Endodermal cell (in vitro differentiated cells): Measurements from ENCODE around the gene LMTK2. TPM values are rescaled to one million over a fixed set of nuclear protein-coding genes. Genes with fewer than 3 reads are reported as not detected.

ENCODE experiments used
- DNase-seq: peaks from one replicate; pipeline ENCODE4 v3.0.0-alpha.2; 2017
- H3K27ac ChIP-seq: 2 replicates; pipeline ENCODE4 v1.5.1; 2013; ENCODE audit warnings: mild to moderate bottlenecking, low read depth, low read length, moderate library complexity
- H3K27me3 ChIP-seq: 2 replicates; pipeline ENCODE4 v1.6.1; 2013; ENCODE audit warnings: mild to moderate bottlenecking, low read length, moderate library complexity; ENCODE audit not compliant: insufficient read depth, control insufficient read depth, poor library complexity, severe bottlenecking
- H3K36me3 ChIP-seq: 2 replicates; pipeline ENCODE4 v1.7.0; 2013; ENCODE audit warnings: mild to moderate bottlenecking, low read length, moderate library complexity; ENCODE audit not compliant: control insufficient read depth, insufficient read depth
- H3K4me1 ChIP-seq: one replicate; pipeline ENCODE4 v1.7.0; 2013; ENCODE audit warnings: low read length; ENCODE audit not compliant: control insufficient read depth, insufficient read depth
- H3K4me3 ChIP-seq: 2 replicates; pipeline ENCODE4 v1.5.1; 2013; ENCODE audit warnings: mild to moderate bottlenecking, low read length, moderate library complexity
- H3K9ac ChIP-seq: 2 replicates; pipeline ENCODE4 v1.6.1; 2013; ENCODE audit warnings: mild to moderate bottlenecking, low read length, moderate library complexity; ENCODE audit not compliant: poor library complexity, severe bottlenecking; ENCODE audit errors: extremely low read depth
- H3K9me3 ChIP-seq: 2 replicates; pipeline ENCODE4 v1.6.1; 2013; ENCODE audit warnings: mild to moderate bottlenecking, low read length, moderate library complexity; ENCODE audit not compliant: control insufficient read depth
- H3K27ac Mint-ChIP-seq: 2 replicates; pipeline ENCODE4 v1.8.0; 2020; ENCODE audit warnings: mixed read lengths
- H3K27me3 Mint-ChIP-seq: 2 replicates; pipeline ENCODE4 v1.8.0; 2021; ENCODE audit warnings: mild to moderate bottlenecking, mixed read lengths; ENCODE audit not compliant: insufficient read depth
- H3K36me3 Mint-ChIP-seq: 2 replicates; pipeline ENCODE4 v1.8.0; 2020; ENCODE audit warnings: low read depth, mixed read lengths
- H3K4me1 Mint-ChIP-seq: 2 replicates; pipeline ENCODE4 v1.8.0; 2020; ENCODE audit warnings: mixed read lengths
- H3K4me3 Mint-ChIP-seq: 2 replicates; pipeline ENCODE4 v1.8.0; 2020; ENCODE audit warnings: mild to moderate bottlenecking, moderate library complexity, mixed read lengths
- H3K9me3 Mint-ChIP-seq: 2 replicates; pipeline ENCODE4 v1.8.0; 2020; ENCODE audit warnings: mild to moderate bottlenecking, mixed read lengths
- WGBS, 2 experiments: methylation state at CpG; one replicate each; pipeline versions ENCODE4 v1.1.5 to v1.1.7; 2013; ENCODE audit warnings: missing lambda C conversion rate in 2 of 2, mixed read lengths in 1 of 2; ENCODE audit not compliant: insufficient coverage in 1 of 2, insufficient read length in 1 of 2; 5-methylcytosine and 5-hydroxymethylcytosine counted together
- total RNA-seq, 2 donors: library from RNA; stranded (reverse); fragmentation: NEBNext Ultra II Directional in 1 of 2; extraction: Animal tissue kit (Norgen Biotek cat#: 25700) in 1 of 2; gene quantifications; 2 replicates in 1 of 2; 3 replicates in 1 of 2; pipeline ENCODE4 v1.2.1, GENCODE V29; 2021
- TF ChIP-seq, protein P1 (sequence below): fragments of 200-600 bp; sonication (generic); conservative IDR thresholded peaks from 2 replicates; pipeline ENCODE4 v1.5.0; 2021; ENCODE audit warnings: antibody characterized with exemption, mild to moderate bottlenecking

The LMTK2 gene
- total RNA-seq, 2 donors from 2014 or later, result 23.5 to 25.6 TPM

DNA sequence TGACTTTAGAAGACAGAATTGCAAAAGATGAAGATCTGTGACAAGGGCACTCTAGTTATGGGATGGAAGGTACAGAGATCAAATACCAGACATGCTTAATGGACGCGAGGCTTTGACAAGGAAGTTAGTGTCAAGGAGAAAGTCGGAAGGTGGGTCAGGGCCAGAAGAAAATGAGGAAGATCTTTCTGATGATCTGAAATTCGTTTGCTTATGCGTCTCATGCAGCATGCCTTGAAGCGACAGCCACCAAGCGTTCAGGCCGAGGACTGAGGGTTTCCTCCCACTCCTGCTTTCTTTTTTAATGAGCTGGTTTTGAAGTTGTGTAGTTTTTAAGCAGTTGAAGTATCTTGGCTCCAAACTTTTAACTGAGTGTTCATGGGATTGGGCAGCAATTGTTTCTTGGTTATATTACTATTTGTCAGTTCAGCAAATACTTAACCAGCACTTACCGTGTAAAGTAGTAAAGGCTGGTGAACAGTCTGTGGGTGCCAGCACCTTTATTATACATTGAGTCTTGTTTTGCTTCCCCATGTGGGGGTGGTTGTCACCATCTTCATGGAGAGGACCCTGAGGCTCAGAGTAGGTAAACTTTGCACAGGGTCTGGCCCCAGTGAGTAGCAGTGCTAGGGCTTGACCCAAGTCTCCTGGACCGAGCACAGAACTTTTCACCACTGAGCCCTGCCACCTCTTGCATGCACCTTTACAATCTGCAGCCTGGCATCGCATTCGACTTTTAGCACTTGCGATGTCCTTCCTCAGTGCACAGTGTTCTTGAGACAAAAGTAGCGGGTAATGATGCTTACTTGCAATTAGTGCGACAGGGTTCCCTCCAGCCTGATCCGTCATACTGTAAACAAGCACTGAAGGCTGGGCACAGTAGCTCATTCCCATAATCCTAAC is 90.3 kb downstream of the LMTK2 start:
- Mint-ChIP-seq H3K36me3 (peaks cover 44% of the 10 kb centered on the region), H3K4me1 (no peaks in the 10 kb centered on the region)
- 95 to 96% methylated on average over 16 of the region's 16 CpGs for WGBS, 2 experiments

DNA sequence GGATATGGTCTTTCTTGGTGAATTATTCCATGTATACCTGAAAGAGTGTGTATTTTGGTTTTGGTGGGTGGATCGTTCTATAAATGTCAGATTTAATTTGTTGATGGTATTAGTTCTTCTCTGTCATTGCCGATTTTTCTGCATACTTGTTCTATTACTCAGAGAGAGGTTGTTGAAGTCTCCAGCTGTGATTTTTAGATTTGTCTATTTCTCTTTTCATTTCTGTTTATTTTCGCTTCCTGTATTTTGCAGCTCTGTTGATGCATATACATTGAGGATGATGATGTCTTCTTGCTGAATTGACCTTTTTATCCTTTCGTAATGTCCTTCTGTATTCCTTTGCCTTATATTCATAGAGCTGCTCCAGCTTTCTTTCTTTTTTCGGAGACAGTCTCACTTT is 92.5 kb downstream of the LMTK2 start:
- peaks cover 23% of the 10 kb centered on the region for H3K36me3 Mint-ChIP-seq
- Histone ChIP-seq H3K27ac (no peak overlapping the region), H3K4me3 (no peak overlapping the region), H3K9me3 (no peaks in the 10 kb centered on the region), H3K9ac (no peak overlapping the region), H3K36me3 (peaks cover 16% of the 10 kb centered on the region), H3K27me3 (no peaks in the 10 kb centered on the region), H3K4me1 (no peaks in the 10 kb centered on the region)
- no peak overlapping the region for H3K4me3 Mint-ChIP-seq
- H3K4me1 Mint-ChIP-seq, result no peaks in the 10 kb centered on the region
- WGBS, 2 experiments, result 91 to 92% methylated on average over 2 to 5 of the region's 5 CpGs
- TF ChIP-seq, protein P1, sequence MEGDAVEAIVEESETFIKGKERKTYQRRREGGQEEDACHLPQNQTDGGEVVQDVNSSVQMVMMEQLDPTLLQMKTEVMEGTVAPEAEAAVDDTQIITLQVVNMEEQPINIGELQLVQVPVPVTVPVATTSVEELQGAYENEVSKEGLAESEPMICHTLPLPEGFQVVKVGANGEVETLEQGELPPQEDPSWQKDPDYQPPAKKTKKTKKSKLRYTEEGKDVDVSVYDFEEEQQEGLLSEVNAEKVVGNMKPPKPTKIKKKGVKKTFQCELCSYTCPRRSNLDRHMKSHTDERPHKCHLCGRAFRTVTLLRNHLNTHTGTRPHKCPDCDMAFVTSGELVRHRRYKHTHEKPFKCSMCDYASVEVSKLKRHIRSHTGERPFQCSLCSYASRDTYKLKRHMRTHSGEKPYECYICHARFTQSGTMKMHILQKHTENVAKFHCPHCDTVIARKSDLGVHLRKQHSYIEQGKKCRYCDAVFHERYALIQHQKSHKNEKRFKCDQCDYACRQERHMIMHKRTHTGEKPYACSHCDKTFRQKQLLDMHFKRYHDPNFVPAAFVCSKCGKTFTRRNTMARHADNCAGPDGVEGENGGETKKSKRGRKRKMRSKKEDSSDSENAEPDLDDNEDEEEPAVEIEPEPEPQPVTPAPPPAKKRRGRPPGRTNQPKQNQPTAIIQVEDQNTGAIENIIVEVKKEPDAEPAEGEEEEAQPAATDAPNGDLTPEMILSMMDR, result no peak
- no peak overlapping the region for H3K27ac Mint-ChIP-seq
- H3K27me3 Mint-ChIP-seq, result no peaks in the 10 kb centered on the region
- H3K9me3 Mint-ChIP-seq, result no peaks in the 10 kb centered on the region
- no peak for DNase-seq

More for the DNA sequence above, 90.3 kb downstream of the LMTK2 start:
- TF ChIP-seq, protein P1, result no peak
- H3K27me3 Mint-ChIP-seq, result no peaks in the 10 kb centered on the region
- Histone ChIP-seq H3K27ac (no peak overlapping the region), H3K9me3 (no peaks in the 10 kb centered on the region), H3K4me1 (no peaks in the 10 kb centered on the region), H3K27me3 (no peaks in the 10 kb centered on the region), H3K36me3 (peaks cover 35% of the 10 kb centered on the region), H3K4me3 (no peak overlapping the region), H3K9ac (no peak overlapping the region)
- DNase-seq, result no peak
- H3K27ac Mint-ChIP-seq, result no peak overlapping the region
- no peaks in the 10 kb centered on the region for H3K9me3 Mint-ChIP-seq
- H3K4me3 Mint-ChIP-seq, result no peak overlapping the region

DNA sequence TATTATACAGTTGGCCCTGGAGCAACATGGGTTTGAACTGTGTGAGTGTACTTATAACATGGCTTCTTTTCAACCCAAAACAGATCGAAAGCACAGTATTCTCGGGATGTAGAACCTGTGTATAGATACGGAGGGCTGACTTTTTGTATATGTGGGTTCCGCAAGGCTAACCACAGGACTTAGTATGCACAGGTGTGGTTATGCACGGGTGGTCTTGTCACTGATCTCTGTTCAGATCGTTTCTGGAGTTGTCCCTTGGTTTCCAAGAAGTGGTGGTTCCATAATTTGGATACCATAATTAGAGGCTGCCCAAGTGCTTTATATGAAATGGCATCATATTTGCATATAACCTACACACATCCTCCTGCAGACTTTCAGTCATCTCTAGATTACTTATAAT is 93.7 kb downstream of the LMTK2 start:
- 92 to 94% methylated on average over 6 of the region's 6 CpGs for WGBS, 2 experiments
- peaks cover 4% of the 10 kb centered on the region for H3K36me3 ChIP-seq
- TF ChIP-seq, protein P1, result no peak
- Mint-ChIP-seq H3K4me3 (no peak overlapping the region), H3K36me3 (peaks cover 21% of the 10 kb centered on the region), H3K27ac (no peak overlapping the region), H3K27me3 (no peaks in the 10 kb centered on the region), H3K4me1 (no peaks in the 10 kb centered on the region), H3K9me3 (no peaks in the 10 kb centered on the region)
- no peaks in the 10 kb centered on the region for H3K27me3 ChIP-seq
- H3K9me3 ChIP-seq, result no peaks in the 10 kb centered on the region
- no peaks in the 10 kb centered on the region for H3K4me1 ChIP-seq
- no peak overlapping the region for H3K9ac ChIP-seq
- DNase-seq, result no peak
- no peak overlapping the region for H3K4me3 ChIP-seq
- no peak overlapping the region for H3K27ac ChIP-seq
